HG02678 (cell line): ENCODE data around the gene KCNK7.

ENCODE experiments used
- ATAC-seq: cut with Tn5 transposase; IDR thresholded peaks from one replicate; pipeline ENCODE4 v1.9.1; 2021; ENCODE audit warnings: mild to moderate bottlenecking, moderate library complexity; ENCODE audit not compliant: unreplicated experiment

The KCNK7 gene

GRCh38 chr11:65611758-65612603 lies 16.4 kb upstream of the KCNK7 start:
- no peak for ATAC-seq

- ATAC-seq: no peak
These were observed 15.6 kb upstream of the KCNK7 start for GRCh38 chr11:65611028-65611757.

GRCh38 chr11:65610404-65610803 lies 14.8 kb upstream of the KCNK7 start:
- ATAC-seq: no peak

- ATAC-seq: no peak
These were observed 14.1 kb upstream of the KCNK7 start for GRCh38 chr11:65609665-65610064.

- no peak for ATAC-seq
These were observed 13.6 kb upstream of the KCNK7 start for GRCh38 chr11:65609229-65609628.

- ATAC-seq: no peak
These were observed 12.2 kb upstream of the KCNK7 start for GRCh38 chr11:65607614-65608426.

GRCh38 chr11:65606876-65607613 lies 11.4 kb upstream of the KCNK7 start:
- ATAC-seq: no peak

GRCh38 chr11:65604258-65604657 lies 8.7 kb upstream of the KCNK7 start:
- ATAC-seq: no peak

GRCh38 chr11:65599955-65600246 lies 4.3 kb upstream of the KCNK7 start:
- ATAC-seq: no peak

- ATAC-seq: no peak
These were observed 3.8 kb upstream of the KCNK7 start for GRCh38 chr11:65599216-65599954.

GRCh38 chr11:65598258-65598699 lies 2.7 kb upstream of the KCNK7 start:
- no peak for ATAC-seq

- ATAC-seq: no peak
These were observed 920 bp upstream of the KCNK7 start for GRCh38 chr11:65596520-65596919.

GRCh38 chr11:65595131-65595530 lies 469 bp downstream of the KCNK7 start:
- no peak for ATAC-seq

- no peak for ATAC-seq
These were observed 1.8 kb downstream of the KCNK7 start for GRCh38 chr11:65593518-65594414.

GRCh38 chr11:65592858-65593517 lies 2.6 kb downstream of the KCNK7 start:
- ATAC-seq: no peak

GRCh38 chr11:65591939-65592857 lies 3.4 kb downstream of the KCNK7 start:
- no peak for ATAC-seq

GRCh38 chr11:65590240-65590738 lies 5.3 kb downstream of the KCNK7 start:
- no peak for ATAC-seq
